Progenitor cell of endocrine pancreas (in vitro differentiated cells): ENCODE results near the gene UBASH3B. TPM values are rescaled to one million over a fixed set of nuclear protein-coding genes. Genes with fewer than 3 reads are reported as not detected.

ENCODE experiments used
- DNase-seq: peaks from one replicate; pipeline ENCODE4 v3.0.0; 2021; ENCODE audit warnings: low spot score; ENCODE audit not compliant: unreplicated experiment
- H3K27ac Mint-ChIP-seq: 2 replicates; pipeline ENCODE4 v1.8.0; 2021; ENCODE audit warnings: mild to moderate bottlenecking, moderate library complexity, mixed read lengths
- H3K27me3 Mint-ChIP-seq: 2 replicates; pipeline ENCODE4 v1.8.0; 2021; ENCODE audit warnings: mixed read lengths
- H3K36me3 Mint-ChIP-seq: 2 replicates; pipeline ENCODE4 v1.8.0; 2022; ENCODE audit warnings: mixed read lengths; ENCODE audit not compliant: insufficient read depth
- H3K4me1 Mint-ChIP-seq: 2 replicates; pipeline ENCODE4 v1.8.0; 2021; ENCODE audit warnings: low read depth, mixed read lengths
- H3K4me3 Mint-ChIP-seq: 2 replicates; pipeline ENCODE4 v1.8.0; 2021; ENCODE audit warnings: low read depth, mild to moderate bottlenecking, moderate library complexity, mixed read lengths
- H3K9me3 Mint-ChIP-seq: 2 replicates; pipeline ENCODE4 v1.8.0; 2021; ENCODE audit warnings: low read depth, mixed read lengths
- CTCF ChIP-seq: fragments of 200-600 bp; sonication (generic); IDR thresholded peaks from one replicate; pipeline ENCODE4 v1.5.0; 2021; ENCODE audit warnings: antibody characterized with exemption, mild to moderate bottlenecking; ENCODE audit not compliant: unreplicated experiment
- total RNA-seq: library from RNA; stranded (reverse); gene quantifications from 2 replicates; pipeline ENCODE4 v1.2.1, GENCODE V29; 2021

Gene UBASH3B
- total RNA-seq, 1 donor from 2014 or later = 2.4 TPM

DNA sequence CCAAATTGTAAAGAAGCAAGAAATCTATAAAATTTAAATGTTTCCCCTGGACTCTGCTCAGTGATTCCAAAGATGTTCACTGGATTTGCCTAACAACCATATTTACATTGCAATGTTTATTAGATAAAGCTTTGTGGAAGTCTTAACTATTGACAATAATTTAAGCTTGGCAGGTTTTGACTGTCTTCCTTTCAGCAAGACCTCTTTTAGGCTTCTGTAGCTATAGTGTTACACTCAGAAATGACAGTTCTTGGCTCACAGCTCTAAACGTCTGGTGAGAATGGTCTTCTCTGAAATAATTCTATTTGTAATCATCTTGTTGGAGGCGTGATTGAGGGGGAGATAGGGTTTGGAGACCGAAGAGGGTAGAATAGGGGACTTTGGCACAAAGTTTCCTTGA lies 138.0 kb downstream of the UBASH3B start:
- no peak overlapping the region for H3K4me3 Mint-ChIP-seq
- no peak for DNase-seq
- no peaks in the 10 kb centered on the region for H3K4me1 Mint-ChIP-seq
- no peak overlapping the region for H3K27ac Mint-ChIP-seq
- TF ChIP-seq CTCF = no peak
- H3K9me3 Mint-ChIP-seq = no peaks in the 10 kb centered on the region
- no peaks in the 10 kb centered on the region for H3K27me3 Mint-ChIP-seq
- H3K36me3 Mint-ChIP-seq = no peaks in the 10 kb centered on the region

- no peak for DNase-seq
- Mint-ChIP-seq H3K27ac (no peak overlapping the region), H3K4me1 (no peaks in the 10 kb centered on the region), H3K27me3 (no peaks in the 10 kb centered on the region), H3K9me3 (no peaks in the 10 kb centered on the region), H3K36me3 (no peaks in the 10 kb centered on the region), H3K4me3 (no peak overlapping the region)
- no peak for TF ChIP-seq CTCF
These were observed 139.8 kb downstream of the UBASH3B start for GRCh38 chr11:122795307-122795706.

GRCh38 chr11:122796128-122796717 lies 140.7 kb downstream of the UBASH3B start:
- Mint-ChIP-seq H3K27me3 (no peaks in the 10 kb centered on the region), H3K4me3 (no peak overlapping the region)

DNA sequence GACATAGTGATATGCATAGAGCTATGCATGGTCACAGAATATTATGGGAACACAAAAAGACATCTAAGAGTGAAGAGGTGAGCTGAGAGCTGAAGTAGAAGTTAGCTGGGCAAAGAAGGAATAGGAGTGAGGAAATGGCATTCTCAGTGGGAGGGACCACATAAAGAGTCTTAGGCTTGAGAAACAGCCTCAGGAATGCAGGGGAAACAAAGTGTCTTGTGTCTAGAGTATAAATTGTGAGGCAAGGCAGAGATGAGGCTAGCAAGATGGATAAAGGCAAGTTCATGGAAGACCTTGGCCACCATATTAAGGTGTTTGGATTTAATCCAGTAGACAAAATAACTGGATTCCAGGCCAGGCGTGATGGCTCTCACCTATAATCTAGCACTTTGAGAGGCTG lies 142.1 kb downstream of the UBASH3B start:
- H3K27me3 Mint-ChIP-seq = no peaks in the 10 kb centered on the region
- H3K9me3 Mint-ChIP-seq = no peaks in the 10 kb centered on the region
- no peak for DNase-seq
- H3K4me3 Mint-ChIP-seq = no peak overlapping the region
- TF ChIP-seq CTCF = no peak
- H3K4me1 Mint-ChIP-seq = no peaks in the 10 kb centered on the region
- no peak overlapping the region for H3K27ac Mint-ChIP-seq
- H3K36me3 Mint-ChIP-seq = no peaks in the 10 kb centered on the region

More at GRCh38 chr11:122796128-122796717, 140.7 kb downstream of the UBASH3B start:
- no peaks in the 10 kb centered on the region for H3K36me3 Mint-ChIP-seq
- no peak for DNase-seq
- H3K27ac Mint-ChIP-seq = no peak overlapping the region
- no peaks in the 10 kb centered on the region for H3K4me1 Mint-ChIP-seq
- peak; percentile 62 for TF ChIP-seq CTCF
- H3K9me3 Mint-ChIP-seq = no peaks in the 10 kb centered on the region

DNA sequence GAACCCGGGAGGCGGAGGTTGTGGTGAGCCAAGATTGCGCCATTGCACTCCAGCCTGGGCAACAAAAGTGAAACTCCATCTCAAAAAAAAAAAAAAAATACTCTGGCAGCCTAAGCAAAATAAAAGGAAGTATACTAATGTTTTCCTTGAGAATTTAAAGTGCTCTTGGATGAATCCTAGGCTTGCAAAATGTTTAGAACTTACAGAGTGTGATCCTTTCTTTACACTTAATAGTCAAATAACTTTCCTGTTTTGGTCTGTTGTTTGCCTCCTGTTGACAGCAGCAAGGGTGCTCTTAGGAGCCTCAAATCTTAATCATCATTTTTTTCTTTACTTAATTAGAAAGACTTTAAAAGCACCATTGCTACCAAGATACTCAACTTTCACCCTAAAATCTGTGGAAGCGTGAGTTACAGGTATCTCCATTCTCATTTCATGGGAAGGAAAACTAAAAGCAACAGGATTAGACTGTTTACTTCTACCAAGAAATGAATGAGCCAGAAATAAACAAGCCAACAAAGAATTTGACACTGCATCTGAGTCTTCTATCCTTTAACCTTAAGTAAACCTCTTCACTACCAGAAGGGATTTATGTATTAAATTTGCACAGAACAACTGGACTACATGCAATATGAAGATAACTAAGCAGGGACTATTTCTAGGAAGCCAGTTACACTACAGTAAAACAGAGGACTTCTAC lies 144.0 kb downstream of the UBASH3B start:
- no peak for DNase-seq
- no peaks in the 10 kb centered on the region for H3K36me3 Mint-ChIP-seq
- no peaks in the 10 kb centered on the region for H3K27me3 Mint-ChIP-seq
- H3K27ac Mint-ChIP-seq = no peak overlapping the region
- no peak overlapping the region for H3K4me3 Mint-ChIP-seq
- TF ChIP-seq CTCF = no peak
- no peaks in the 10 kb centered on the region for H3K9me3 Mint-ChIP-seq
- H3K4me1 Mint-ChIP-seq = no peaks in the 10 kb centered on the region
